Measurements from ENCODE around the gene PARD3B.

Gene PARD3B

GRCh38 chr2:205284334-205284733 is 739.1 kb downstream of the PARD3B start:
- Histone ChIP-seq H3K27me3 (replicated peaks) (no peaks in the 10 kb centered on the region), H3K27ac (no peak overlapping the region), H3K36me3 (replicated peaks) (no peaks in the 10 kb centered on the region), H3K4me3 (ENCODE audit: low read depth, low read length) (no peak overlapping the region)
- DNase-seq: no peak
- no peak for TF ChIP-seq CTCF (IDR thresholded peaks at IDR 0.05; ENCODE audit: low read depth, low read length, missing control alignments)
- in situ Hi-C loops (cut with HindIII; ENCODE audit: low pct_ligation_motif_present, low sequenced_read_pairs): no loop called here

GRCh38 chr2:205287316-205287715 is 742.0 kb downstream of the PARD3B start:
- DNase-seq: no peak

GRCh38 chr2:205288686-205289085 is 743.4 kb downstream of the PARD3B start:
- Histone ChIP-seq H3K4me3 (ENCODE audit: low read depth, low read length) (no peak overlapping the region), H3K27ac (no peak overlapping the region), H3K27me3 (replicated peaks) (no peaks in the 10 kb centered on the region), H3K36me3 (replicated peaks) (no peaks in the 10 kb centered on the region)
- in situ Hi-C loops (cut with HindIII; ENCODE audit: low pct_ligation_motif_present, low sequenced_read_pairs): no loop called here
- TF ChIP-seq CTCF (IDR thresholded peaks at IDR 0.05; ENCODE audit: low read depth, low read length, missing control alignments): no peak
- no peak for DNase-seq

More at GRCh38 chr2:205287316-205287715, 742.0 kb downstream of the PARD3B start:
- no peak for TF ChIP-seq CTCF (IDR thresholded peaks at IDR 0.05; ENCODE audit: low read depth, low read length, missing control alignments)
- Histone ChIP-seq H3K27me3 (replicated peaks) (no peaks in the 10 kb centered on the region), H3K27ac (no peak overlapping the region), H3K36me3 (replicated peaks) (no peaks in the 10 kb centered on the region), H3K4me3 (ENCODE audit: low read depth, low read length) (no peak overlapping the region)
- in situ Hi-C loops (cut with HindIII; ENCODE audit: low pct_ligation_motif_present, low sequenced_read_pairs): no loop called here

GRCh38 chr2:205290299-205290698 is 745.0 kb downstream of the PARD3B start:
- no peak for DNase-seq
- Histone ChIP-seq H3K27ac (no peak overlapping the region), H3K4me3 (ENCODE audit: low read depth, low read length) (no peak overlapping the region), H3K27me3 (replicated peaks) (no peaks in the 10 kb centered on the region), H3K36me3 (replicated peaks) (no peaks in the 10 kb centered on the region)
- no peak for TF ChIP-seq CTCF (IDR thresholded peaks at IDR 0.05; ENCODE audit: low read depth, low read length, missing control alignments)
- in situ Hi-C loops (cut with HindIII; ENCODE audit: low pct_ligation_motif_present, low sequenced_read_pairs): no loop called here

GRCh38 chr2:205292665-205293295 is 747.5 kb downstream of the PARD3B start:
- TF ChIP-seq CTCF (IDR thresholded peaks at IDR 0.05; ENCODE audit: low read depth, low read length, missing control alignments): no peak
- Histone ChIP-seq H3K27me3 (replicated peaks) (no peaks in the 10 kb centered on the region), H3K27ac (no peak overlapping the region), H3K4me3 (ENCODE audit: low read depth, low read length) (no peak overlapping the region), H3K36me3 (replicated peaks) (no peaks in the 10 kb centered on the region)
- in situ Hi-C loops (cut with HindIII; ENCODE audit: low pct_ligation_motif_present, low sequenced_read_pairs): no loop called here
- no peak for DNase-seq

GRCh38 chr2:205293559-205293958 is 748.3 kb downstream of the PARD3B start:
- H3K27me3 ChIP-seq (replicated peaks): no peaks in the 10 kb centered on the region
- no peaks in the 10 kb centered on the region for H3K36me3 ChIP-seq (replicated peaks)
- no peak overlapping the region for H3K27ac ChIP-seq
- no peak overlapping the region for H3K4me3 ChIP-seq (ENCODE audit: low read depth, low read length)
- in situ Hi-C loops (cut with HindIII; ENCODE audit: low pct_ligation_motif_present, low sequenced_read_pairs): no loop called here
- TF ChIP-seq CTCF (IDR thresholded peaks at IDR 0.05; ENCODE audit: low read depth, low read length, missing control alignments): no peak
- no peak for DNase-seq

Measured in brain microvascular endothelial cell (primary cell).